Thoracic aorta (tissue), 2 donors: Measurements from ENCODE around the gene KIF1A. TPM values are rescaled to one million over a fixed set of nuclear protein-coding genes. Genes with fewer than 3 reads are reported as not detected.

Source experiments
- ATAC-seq: fragments of 150-250 bp; one replicate; pipeline ENCODE4 v1.8.0; 2017; ENCODE audit warnings: low read depth; ENCODE audit not compliant: insufficient number of reproducible peaks, low FRiP score
- DNase-seq: peaks from one replicate; pipeline ENCODE4 v3.0.0-alpha.2; 2020; ENCODE audit warnings: low spot score
- H3K27ac ChIP-seq, 2 donors: fragments of 200-600 bp; sonication (generic); 1 replicate in 1 of 2; 2 replicates in 1 of 2; pipeline ENCODE4 v1.5.1; 2016; ENCODE audit warnings: mild to moderate bottlenecking in 2 of 2, moderate library complexity in 2 of 2
- H3K27me3 ChIP-seq: fragments of 200-600 bp; sonication (generic); replicated peaks from 2 replicates; pipeline ENCODE4 v1.6.0; 2016; ENCODE audit warnings: mild to moderate bottlenecking; ENCODE audit not compliant: insufficient read depth
- H3K36me3 ChIP-seq: fragments of 200-600 bp; sonication (generic); one replicate; pipeline ENCODE4 v1.5.1; 2016
- H3K4me1 ChIP-seq, 2 donors: fragments of 200-600 bp; sonication (generic); 1 replicate in 1 of 2; 2 replicates in 1 of 2; pipeline versions ENCODE4 v1.5.1 to v1.6.0; 2016; ENCODE audit warnings: low read depth in 2 of 2, mild to moderate bottlenecking in 1 of 2; ENCODE audit not compliant: control insufficient read depth in 1 of 2
- H3K4me3 ChIP-seq: fragments of 200-600 bp; sonication (generic); 2 replicates; pipeline ENCODE4 v1.5.1; 2016; ENCODE audit warnings: mild to moderate bottlenecking
- H3K9me3 ChIP-seq: fragments of 200-600 bp; sonication (generic); 2 replicates; pipeline ENCODE4 v1.5.1; 2016
- total RNA-seq, 2 donors: library from RNA; depleted of rRNA; stranded (reverse); fragments of >200 nt; gene quantifications; one replicate each; pipeline versions ENCODE4 v1.1.0 to v1.2.3, GENCODE V29; 2016
- TF ChIP-seq, protein P1 (sequence below): fragments of 200-600 bp; sonication (generic); IDR thresholded peaks from one replicate; pipeline ENCODE4 v1.5.1; 2019; ENCODE audit warnings: antibody characterized with exemption

KIF1A gene
- total RNA-seq, 2 donors from 2014 or later, result 0.92 TPM; not detected in 1

DNA sequence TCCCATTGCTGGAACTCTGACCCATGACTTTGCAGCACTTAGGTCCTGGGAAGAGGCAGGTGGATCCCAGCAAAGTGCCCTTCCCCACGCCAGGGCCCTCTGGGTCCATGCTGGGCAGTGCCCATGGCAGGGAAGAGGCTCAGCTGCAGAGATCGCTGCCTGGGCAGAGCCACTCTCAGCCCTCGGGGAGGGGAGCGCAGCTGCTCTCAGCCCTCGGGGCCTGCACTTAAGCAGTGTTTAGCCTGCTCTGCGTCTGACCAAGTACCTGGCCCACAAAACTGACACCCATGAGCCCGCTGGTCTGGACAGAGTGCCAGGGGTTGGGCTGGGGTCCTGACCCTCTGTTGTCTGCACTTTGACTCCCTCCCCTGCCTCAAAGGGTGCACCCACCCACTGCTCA lies 82.1 kb downstream of the KIF1A start:
- Histone ChIP-seq H3K4me1 (no peaks in the 10 kb centered on the region), H3K4me3 (no peak overlapping the region), H3K9me3 (no peaks in the 10 kb centered on the region), H3K36me3 (no peaks in the 10 kb centered on the region), H3K27me3 (no peaks in the 10 kb centered on the region), H3K27ac (no peak overlapping the region)
- DNase-seq, result no peak
- TF ChIP-seq, protein P1, sequence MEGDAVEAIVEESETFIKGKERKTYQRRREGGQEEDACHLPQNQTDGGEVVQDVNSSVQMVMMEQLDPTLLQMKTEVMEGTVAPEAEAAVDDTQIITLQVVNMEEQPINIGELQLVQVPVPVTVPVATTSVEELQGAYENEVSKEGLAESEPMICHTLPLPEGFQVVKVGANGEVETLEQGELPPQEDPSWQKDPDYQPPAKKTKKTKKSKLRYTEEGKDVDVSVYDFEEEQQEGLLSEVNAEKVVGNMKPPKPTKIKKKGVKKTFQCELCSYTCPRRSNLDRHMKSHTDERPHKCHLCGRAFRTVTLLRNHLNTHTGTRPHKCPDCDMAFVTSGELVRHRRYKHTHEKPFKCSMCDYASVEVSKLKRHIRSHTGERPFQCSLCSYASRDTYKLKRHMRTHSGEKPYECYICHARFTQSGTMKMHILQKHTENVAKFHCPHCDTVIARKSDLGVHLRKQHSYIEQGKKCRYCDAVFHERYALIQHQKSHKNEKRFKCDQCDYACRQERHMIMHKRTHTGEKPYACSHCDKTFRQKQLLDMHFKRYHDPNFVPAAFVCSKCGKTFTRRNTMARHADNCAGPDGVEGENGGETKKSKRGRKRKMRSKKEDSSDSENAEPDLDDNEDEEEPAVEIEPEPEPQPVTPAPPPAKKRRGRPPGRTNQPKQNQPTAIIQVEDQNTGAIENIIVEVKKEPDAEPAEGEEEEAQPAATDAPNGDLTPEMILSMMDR, result no peak
- ATAC-seq, result no peak

DNA sequence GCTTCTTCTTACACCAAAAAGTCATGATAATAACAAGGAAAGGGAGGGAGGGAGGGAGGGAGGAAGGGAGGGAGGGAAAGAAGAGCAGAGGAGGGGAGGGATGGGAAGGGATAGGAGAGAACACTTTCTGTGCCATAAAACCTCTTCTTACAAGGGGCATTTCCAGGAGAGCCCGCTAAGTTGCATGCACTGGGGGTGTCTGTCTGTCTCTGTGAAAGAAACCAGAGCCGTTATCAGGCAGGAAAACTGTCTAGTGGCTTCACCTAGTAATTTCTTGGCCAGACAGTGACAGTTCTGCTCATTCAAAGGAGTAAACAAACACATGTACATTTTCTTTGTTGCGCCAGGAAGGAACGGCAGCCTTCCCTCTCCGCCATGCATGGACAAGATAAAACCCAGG lies 82.5 kb downstream of the KIF1A start:
- H3K36me3 ChIP-seq, result no peaks in the 10 kb centered on the region
- TF ChIP-seq, protein P1, result no peak
- no peak for ATAC-seq

DNA sequence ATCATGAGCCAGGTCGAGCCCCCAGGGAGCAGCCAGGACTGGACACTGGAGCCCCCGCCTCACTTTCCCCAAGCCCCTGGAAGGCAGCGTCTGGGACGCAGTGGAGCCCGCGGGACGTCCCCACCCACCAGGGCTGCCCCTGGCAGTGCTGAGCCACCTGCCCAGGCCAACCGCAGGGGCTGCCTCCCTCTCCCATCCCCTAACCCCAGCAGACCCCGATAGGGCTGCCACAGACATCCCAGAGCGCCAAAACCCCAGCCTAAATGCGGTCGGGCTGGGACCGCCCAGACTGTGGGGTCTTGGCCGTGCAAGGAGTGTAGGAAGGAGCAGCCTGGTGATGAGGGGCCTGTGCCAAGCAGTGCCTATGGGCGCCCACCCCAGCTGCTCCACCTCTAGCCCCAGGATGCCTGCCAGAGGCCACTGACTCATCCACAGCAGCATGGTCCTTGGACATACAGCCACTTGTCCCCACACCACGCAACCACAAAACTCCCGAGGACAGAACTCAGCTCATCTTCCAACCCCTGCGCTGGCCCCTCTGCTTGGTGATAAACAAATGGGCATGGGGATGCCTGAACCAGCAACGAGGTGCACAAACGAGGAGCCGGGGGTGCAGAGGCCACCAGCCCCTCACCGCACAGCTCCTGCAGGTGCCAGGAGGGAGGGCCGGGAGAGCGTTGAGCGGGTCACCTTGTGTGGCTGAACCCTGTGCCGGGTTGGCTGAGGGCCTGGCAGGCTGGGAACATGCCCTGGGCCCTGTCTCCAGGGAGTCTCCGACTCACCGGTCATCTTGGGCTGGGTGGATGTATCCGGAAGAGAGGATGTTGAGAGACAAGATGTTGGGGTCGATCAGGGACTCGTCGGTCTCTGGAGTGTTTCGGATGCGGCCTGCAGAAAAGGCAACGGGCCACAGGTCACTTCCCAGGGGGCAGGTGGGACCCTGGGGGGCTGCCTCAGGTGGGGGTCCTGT lies 83.5 kb downstream of the KIF1A start:
- Histone ChIP-seq H3K4me1 (no peaks in the 10 kb centered on the region), H3K27ac (no peak overlapping the region), H3K4me3 (no peak overlapping the region), H3K9me3 (no peaks in the 10 kb centered on the region), H3K27me3 (no peaks in the 10 kb centered on the region), H3K36me3 (no peaks in the 10 kb centered on the region)
- TF ChIP-seq, protein P1, result no peak
- DNase-seq (no peak), ATAC-seq (no peak)

More for the DNA sequence above, 82.5 kb downstream of the KIF1A start:
- H3K27me3 ChIP-seq, result no peaks in the 10 kb centered on the region
- no peaks in the 10 kb centered on the region for H3K9me3 ChIP-seq
- no peak for DNase-seq
- H3K4me1 ChIP-seq, result no peaks in the 10 kb centered on the region
- no peak overlapping the region for H3K27ac ChIP-seq
- no peak overlapping the region for H3K4me3 ChIP-seq

DNA sequence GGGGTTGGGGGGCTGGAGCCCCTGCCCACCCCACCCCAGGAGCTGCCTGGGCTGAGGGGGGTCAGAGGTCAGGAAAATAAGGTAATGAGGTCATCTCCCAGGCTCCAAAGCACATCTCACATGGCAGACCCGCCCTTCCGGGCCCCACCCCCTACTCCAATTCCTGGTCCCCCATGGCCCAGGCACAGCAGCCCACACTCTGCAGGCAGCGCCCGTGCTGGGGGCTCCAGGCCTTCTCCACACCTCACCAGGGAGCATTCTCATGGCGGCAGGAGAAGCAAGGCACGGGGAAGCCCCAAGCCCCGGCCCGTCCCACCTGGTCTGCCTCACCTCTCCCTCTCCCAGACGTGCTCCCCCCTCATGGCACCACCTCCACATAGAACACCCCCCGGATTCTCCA lies 84.5 kb downstream of the KIF1A start:
- H3K27ac ChIP-seq, result no peak overlapping the region
- TF ChIP-seq, protein P1, result no peak
- DNase-seq, result no peak

DNA sequence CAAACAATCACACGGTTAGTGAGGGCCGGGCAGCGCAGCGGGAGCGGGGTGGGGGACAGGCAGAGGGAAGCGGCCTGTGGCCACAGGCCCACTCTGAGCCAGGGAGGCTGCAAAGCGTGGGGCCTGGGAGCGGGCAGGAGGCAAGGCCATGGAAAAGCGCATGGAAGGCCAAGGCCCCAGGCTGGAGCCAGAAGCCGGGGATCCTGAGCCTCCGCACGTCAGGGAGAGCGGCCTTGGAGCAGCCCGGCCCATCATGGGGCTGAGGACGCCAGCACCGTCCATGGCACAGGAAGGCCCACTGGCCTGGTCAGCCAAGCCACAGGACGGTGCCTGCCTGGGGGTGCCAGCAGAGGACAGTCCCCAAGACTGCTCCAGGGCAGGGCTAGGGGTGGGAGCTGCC lies 85.3 kb downstream of the KIF1A start:
- Histone ChIP-seq H3K9me3 (no peaks in the 10 kb centered on the region), H3K4me1 (no peaks in the 10 kb centered on the region), H3K27ac (no peak overlapping the region), H3K27me3 (no peaks in the 10 kb centered on the region), H3K36me3 (no peaks in the 10 kb centered on the region), H3K4me3 (no peak overlapping the region)
- ATAC-seq (no peak), DNase-seq (no peak)
- TF ChIP-seq, protein P1, result no peak

More for the DNA sequence above, 84.5 kb downstream of the KIF1A start:
- Histone ChIP-seq H3K36me3 (no peaks in the 10 kb centered on the region), H3K4me1 (no peaks in the 10 kb centered on the region), H3K4me3 (no peak overlapping the region), H3K9me3 (no peaks in the 10 kb centered on the region), H3K27me3 (no peaks in the 10 kb centered on the region)
- no peak for ATAC-seq
